Ascending aorta (tissue), 2 donors: ENCODE measurements around the gene GPR137B. TPM values are rescaled to one million over a fixed set of nuclear protein-coding genes. Genes with fewer than 3 reads are reported as not detected.

Source experiments
- DNase-seq, 2 donors: peaks; one replicate each; pipeline ENCODE4 v3.0.0-alpha.2; 2019; ENCODE audit warnings: low spot score in 2 of 2
- H3K27ac ChIP-seq, 2 donors: fragments of 200-600 bp; sonication (generic); one replicate each; pipeline ENCODE4 v1.5.1; 2016 to 2017; ENCODE audit warnings: mild to moderate bottlenecking in 1 of 2
- H3K27me3 ChIP-seq: fragments of 200-600 bp; sonication (generic); one replicate; pipeline ENCODE4 v1.5.1; 2017
- H3K36me3 ChIP-seq, 2 donors: fragments of 200-600 bp; sonication (generic); one replicate each; pipeline ENCODE4 v1.5.1; 2016
- H3K4me1 ChIP-seq, 2 donors: fragments of 200-600 bp; sonication (generic); one replicate each; pipeline ENCODE4 v1.5.1; 2016 to 2017; ENCODE audit warnings: mild to moderate bottlenecking in 1 of 2
- H3K4me3 ChIP-seq, 2 donors: fragments of 200-600 bp; sonication (generic); one replicate each; pipeline ENCODE4 v1.5.1; 2016 to 2017; ENCODE audit warnings: mild to moderate bottlenecking in 1 of 2
- H3K9me3 ChIP-seq, 2 donors: fragments of 200-600 bp; sonication (generic); one replicate each; pipeline ENCODE4 v1.5.1; 2016
- CTCF ChIP-seq, 3 experiments: fragments of 200-600 bp in 2 of 3; fragments of 450-650 bp in 1 of 3; sonication (generic) in 2 of 3; IDR thresholded peaks; one replicate each; pipeline ENCODE4 v1.5.1; 2016 to 2019; ENCODE audit warnings: antibody characterized with exemption in 3 of 3, mild to moderate bottlenecking in 1 of 3, moderate library complexity in 1 of 3
- intact Hi-C: fragments of 100-400 bp; cut with DNase I; formaldehyde crosslinking; loops from one replicate; pipeline ENCODE4 v1.15.1; 2023
- total RNA-seq: library from RNA; depleted of rRNA; stranded (reverse); fragments of >200 nt; gene quantifications from one replicate; pipeline ENCODE4 v1.1.0, GENCODE V29; 2016

GPR137B gene
- total RNA-seq, 1 donor from 2014 or later: 22.5 TPM

- DNase-seq: no peak
- no peak overlapping the region for H3K4me3 ChIP-seq
- intact Hi-C loops: no loop called here
- no peaks in the 10 kb centered on the region for H3K36me3 ChIP-seq
- no peak for TF ChIP-seq CTCF (IDR thresholded peaks at IDR 0.05)
- no peak overlapping the region for H3K27ac ChIP-seq
- H3K9me3 ChIP-seq: no peaks in the 10 kb centered on the region
- no peaks in the 10 kb centered on the region for H3K27me3 ChIP-seq
- H3K4me1 ChIP-seq: no peaks in the 10 kb centered on the region
Measured at GRCh38 chr1:236129306-236129705, 13.0 kb upstream of the GPR137B start.

GRCh38 chr1:236130372-236130771 is 12.0 kb upstream of the GPR137B start:
- H3K27ac ChIP-seq: no peak overlapping the region
- H3K36me3 ChIP-seq: no peaks in the 10 kb centered on the region
- no peaks in the 10 kb centered on the region for H3K9me3 ChIP-seq
- no peaks in the 10 kb centered on the region for H3K27me3 ChIP-seq
- intact Hi-C loops: no loop called here
- H3K4me3 ChIP-seq: no peak overlapping the region
- H3K4me1 ChIP-seq: no peaks in the 10 kb centered on the region
- TF ChIP-seq CTCF (IDR thresholded peaks at IDR 0.05): no peak
- no peak for DNase-seq

- Histone ChIP-seq H3K36me3 (no peaks in the 10 kb centered on the region), H3K9me3 (no peaks in the 10 kb centered on the region), H3K4me1 (no peaks in the 10 kb centered on the region), H3K4me3 (no peak overlapping the region), H3K27ac (no peak overlapping the region), H3K27me3 (no peaks in the 10 kb centered on the region)
- TF ChIP-seq CTCF (IDR thresholded peaks at IDR 0.05): no peak
- no peak for DNase-seq
- intact Hi-C loops: no loop called here
Measured at GRCh38 chr1:236131916-236132315, 10.4 kb upstream of the GPR137B start.

- TF ChIP-seq CTCF (IDR thresholded peaks at IDR 0.05): no peak
- no peaks in the 10 kb centered on the region for H3K27me3 ChIP-seq
- no peaks in the 10 kb centered on the region for H3K4me1 ChIP-seq
- H3K36me3 ChIP-seq: no peaks in the 10 kb centered on the region
- DNase-seq: no peak
- H3K9me3 ChIP-seq: no peaks in the 10 kb centered on the region
- H3K27ac ChIP-seq: no peak overlapping the region
- no peak overlapping the region for H3K4me3 ChIP-seq
- intact Hi-C loops: no loop called here
Measured at GRCh38 chr1:236132420-236133046, 9.8 kb upstream of the GPR137B start.

GRCh38 chr1:236133339-236133738 is 9.0 kb upstream of the GPR137B start:
- TF ChIP-seq CTCF (IDR thresholded peaks at IDR 0.05): no peak
- intact Hi-C loops: no loop called here
- H3K4me3 ChIP-seq: no peak overlapping the region
- H3K27me3 ChIP-seq: no peaks in the 10 kb centered on the region
- H3K9me3 ChIP-seq: no peaks in the 10 kb centered on the region
- no peak for DNase-seq
- H3K4me1 ChIP-seq: no peaks in the 10 kb centered on the region
- no peaks in the 10 kb centered on the region for H3K36me3 ChIP-seq
- H3K27ac ChIP-seq: no peak overlapping the region

GRCh38 chr1:236133802-236134201 is 8.5 kb upstream of the GPR137B start:
- H3K4me3 ChIP-seq: no peak overlapping the region
- no peaks in the 10 kb centered on the region for H3K4me1 ChIP-seq
- no peaks in the 10 kb centered on the region for H3K9me3 ChIP-seq
- no peaks in the 10 kb centered on the region for H3K27me3 ChIP-seq
- H3K36me3 ChIP-seq: no peaks in the 10 kb centered on the region
- H3K27ac ChIP-seq: no peak overlapping the region
- intact Hi-C loops: no loop called here
- TF ChIP-seq CTCF (IDR thresholded peaks at IDR 0.05): no peak
- DNase-seq: no peak
